NB4 (cell line): ENCODE measurements around the gene KCNC1.

Experiments
- CTCF ChIP-seq: IDR thresholded peaks from one replicate; pipeline ENCODE4 v1.5.1; 2012; ENCODE audit warnings: low read depth, low read length
- MAX ChIP-seq: IDR thresholded peaks from 2 replicates; pipeline ENCODE4 v1.6.1; 2011; ENCODE audit warnings: low read depth, low read length
- MYC ChIP-seq: IDR thresholded peaks from 2 replicates; pipeline ENCODE4 v1.6.1; 2011; ENCODE audit warnings: low read depth, low read length

GRCh38 chr11:17775035-17775348 is 40.4 kb downstream of the KCNC1 start:
- TF ChIP-seq CTCF (no peak), MYC (no peak), MAX (no peak)
